NB4 (cell line): Measurements from ENCODE around the gene PNCK.

Experiments used
- DNase-seq: peaks from one replicate; pipeline ENCODE4 v3.0.0; 2010; ENCODE audit warnings: low read depth
- H3K4me3 ChIP-seq: one replicate; pipeline ENCODE4 v1.5.1; 2011; ENCODE audit warnings: mild to moderate bottlenecking, low read depth, low read length, moderate library complexity
- CTCF ChIP-seq: IDR thresholded peaks from one replicate; pipeline ENCODE4 v1.5.1; 2012; ENCODE audit warnings: low read depth, low read length
- MAX ChIP-seq: IDR thresholded peaks from 2 replicates; pipeline ENCODE4 v1.6.1; 2011; ENCODE audit warnings: low read depth, low read length
- MYC ChIP-seq: IDR thresholded peaks from 2 replicates; pipeline ENCODE4 v1.6.1; 2011; ENCODE audit warnings: low read depth, low read length
- POLR2A ChIP-seq: IDR thresholded peaks from 2 replicates; pipeline ENCODE4 v1.6.1; 2011; ENCODE audit warnings: mild to moderate bottlenecking; ENCODE audit not compliant: insufficient read length; ENCODE audit errors: extremely low read depth

Gene PNCK

GRCh38 chrX:153633607-153634180, 39.9 kb downstream of the PNCK start:
- no peak for DNase-seq
- H3K4me3 ChIP-seq = no peak overlapping the region
- TF ChIP-seq MYC (no peak), MAX (no peak), CTCF (no peak), POLR2A (no peak)

GRCh38 chrX:153633048-153633447, 40.6 kb downstream of the PNCK start:
- H3K4me3 ChIP-seq = no peak overlapping the region
- no peak for TF ChIP-seq MAX
- TF ChIP-seq CTCF = no peak
- no peak for TF ChIP-seq POLR2A
- TF ChIP-seq MYC = no peak
- no peak for DNase-seq

GRCh38 chrX:153632595-153632946, 41.0 kb downstream of the PNCK start:
- DNase-seq = no peak
- TF ChIP-seq MYC = no peak
- no peak for TF ChIP-seq MAX
- TF ChIP-seq POLR2A = no peak
- TF ChIP-seq CTCF = no peak
- no peak overlapping the region for H3K4me3 ChIP-seq

GRCh38 chrX:153631907-153632594, 41.6 kb downstream of the PNCK start:
- H3K4me3 ChIP-seq = no peak overlapping the region
- TF ChIP-seq MAX = no peak
- no peak for TF ChIP-seq POLR2A
- TF ChIP-seq MYC = no peak
- TF ChIP-seq CTCF = no peak
- no peak for DNase-seq

- no peak for DNase-seq
- H3K4me3 ChIP-seq = no peak overlapping the region
- no peak for TF ChIP-seq MAX
These were observed 42.3 kb downstream of the PNCK start for GRCh38 chrX:153631346-153631745.

- no peak for DNase-seq
- no peak for TF ChIP-seq CTCF
- TF ChIP-seq POLR2A = no peak
- no peak for TF ChIP-seq MYC
- TF ChIP-seq MAX = no peak
- no peak overlapping the region for H3K4me3 ChIP-seq
These were observed 44.9 kb downstream of the PNCK start for GRCh38 chrX:153628665-153629064.
